Lower leg skin (tissue), 3 donors: ENCODE results near the gene RPL29.

Experiments used
- POLR2A ChIP-seq, 2 donors: fragments of 450-650 bp; IDR thresholded peaks; one replicate each; pipeline ENCODE4 v1.6.1; 2016 to 2017; ENCODE audit warnings: antibody characterized with exemption in 2 of 2, mild to moderate bottlenecking in 1 of 2, moderate library complexity in 1 of 2
- TF ChIP-seq, protein P1 (sequence below), 3 donors: fragments of 450-650 bp; IDR thresholded peaks; one replicate each; pipeline ENCODE4 v1.5.1; 2016; ENCODE audit warnings: antibody characterized with exemption in 3 of 3, mild to moderate bottlenecking in 3 of 3, moderate library complexity in 2 of 3

DNA sequence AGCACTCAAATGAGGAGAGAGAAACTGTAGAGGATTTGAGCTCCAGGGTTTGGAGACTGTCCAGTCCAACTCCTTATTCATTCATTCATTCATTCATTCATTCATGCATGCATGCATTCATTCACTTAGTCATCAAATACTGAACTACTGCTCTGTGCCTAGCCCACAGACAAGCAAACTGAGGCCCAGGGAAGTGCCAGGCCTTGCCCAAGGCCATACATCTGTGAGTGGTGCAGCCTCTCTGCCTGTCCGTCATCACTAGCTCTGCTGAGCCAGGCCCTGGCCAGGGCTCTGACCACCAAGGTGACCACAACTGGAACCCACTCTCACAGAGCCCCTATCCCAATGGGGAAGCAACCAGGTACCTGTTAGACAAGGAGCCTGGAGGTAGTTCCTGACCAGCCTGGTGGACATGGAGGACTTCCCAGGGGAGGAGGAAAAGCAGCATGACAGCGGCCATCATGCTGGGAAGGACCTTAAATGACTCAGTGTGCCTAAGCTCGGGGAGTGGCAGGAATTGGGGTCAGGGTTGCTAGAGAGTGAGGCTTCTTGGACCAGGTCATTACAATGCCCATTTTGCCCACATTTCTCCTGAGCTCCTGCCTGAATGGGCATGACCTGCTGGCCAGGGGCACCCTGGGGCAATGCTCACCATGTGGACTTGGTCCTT is 27.5 kb upstream of the RPL29 start:
- TF ChIP-seq, protein P1, sequence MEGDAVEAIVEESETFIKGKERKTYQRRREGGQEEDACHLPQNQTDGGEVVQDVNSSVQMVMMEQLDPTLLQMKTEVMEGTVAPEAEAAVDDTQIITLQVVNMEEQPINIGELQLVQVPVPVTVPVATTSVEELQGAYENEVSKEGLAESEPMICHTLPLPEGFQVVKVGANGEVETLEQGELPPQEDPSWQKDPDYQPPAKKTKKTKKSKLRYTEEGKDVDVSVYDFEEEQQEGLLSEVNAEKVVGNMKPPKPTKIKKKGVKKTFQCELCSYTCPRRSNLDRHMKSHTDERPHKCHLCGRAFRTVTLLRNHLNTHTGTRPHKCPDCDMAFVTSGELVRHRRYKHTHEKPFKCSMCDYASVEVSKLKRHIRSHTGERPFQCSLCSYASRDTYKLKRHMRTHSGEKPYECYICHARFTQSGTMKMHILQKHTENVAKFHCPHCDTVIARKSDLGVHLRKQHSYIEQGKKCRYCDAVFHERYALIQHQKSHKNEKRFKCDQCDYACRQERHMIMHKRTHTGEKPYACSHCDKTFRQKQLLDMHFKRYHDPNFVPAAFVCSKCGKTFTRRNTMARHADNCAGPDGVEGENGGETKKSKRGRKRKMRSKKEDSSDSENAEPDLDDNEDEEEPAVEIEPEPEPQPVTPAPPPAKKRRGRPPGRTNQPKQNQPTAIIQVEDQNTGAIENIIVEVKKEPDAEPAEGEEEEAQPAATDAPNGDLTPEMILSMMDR (IDR thresholded peaks at IDR 0.05): no peak
- no peak for TF ChIP-seq POLR2A (IDR thresholded peaks at IDR 0.05)
